IPS DF 6.9 (cell line): Measurements from ENCODE around the gene SLC22A16.

Experiments
- DNase-seq: peaks from one replicate; pipeline ENCODE4 v3.0.0-alpha.2; 2013; ENCODE audit warnings: low read depth, low spot score
- H3K27ac ChIP-seq: one replicate; pipeline ENCODE4 v1.5.1; 2013; ENCODE audit warnings: low read length, control low read depth
- H3K27me3 ChIP-seq: 2 replicates; pipeline ENCODE4 v1.6.1; 2013; ENCODE audit warnings: mild to moderate bottlenecking, low read length; ENCODE audit not compliant: control insufficient read depth, insufficient read depth
- H3K36me3 ChIP-seq: 2 replicates; pipeline ENCODE4 v1.6.1; 2013; ENCODE audit warnings: low read length; ENCODE audit not compliant: control insufficient read depth, insufficient read depth
- H3K4me1 ChIP-seq: 2 replicates; pipeline ENCODE4 v1.6.1; 2013; ENCODE audit warnings: low read length; ENCODE audit not compliant: control insufficient read depth, insufficient read depth
- H3K4me3 ChIP-seq: 2 replicates; pipeline ENCODE4 v1.5.1; 2013; ENCODE audit warnings: mild to moderate bottlenecking, low read length
- H3K9me3 ChIP-seq: 2 replicates; pipeline ENCODE4 v1.6.1; 2013; ENCODE audit warnings: low read length, inconsistent platforms; ENCODE audit not compliant: control insufficient read depth, insufficient read depth
- WGBS: extraction: QIAGEN DNeasy Blood & Tissue Kit; methylation state at CpG from one replicate; pipeline ENCODE4 v1.1.7; 2013; ENCODE audit warnings: mixed read lengths, missing lambda C conversion rate; ENCODE audit not compliant: insufficient read length, insufficient coverage; 5-methylcytosine and 5-hydroxymethylcytosine counted together

Gene SLC22A16

GRCh38 chr6:110448846-110449540 is 27.4 kb downstream of the SLC22A16 start:
- no peak for DNase-seq
- Histone ChIP-seq H3K9me3 (0 out of 2 replicates have a peak, but pooled peaks cover 1% of the 10 kb centered on the region), H3K4me1 (no peaks in the 10 kb centered on the region), H3K27ac (no peak overlapping the region), H3K27me3 (no peaks in the 10 kb centered on the region), H3K4me3 (no peak overlapping the region), H3K36me3 (no peaks in the 10 kb centered on the region)
- WGBS = no CpG with 5 or more reads among the region's 4 CpGs

GRCh38 chr6:110447761-110448160 is 28.7 kb downstream of the SLC22A16 start:
- Histone ChIP-seq H3K27me3 (no peaks in the 10 kb centered on the region), H3K4me1 (no peaks in the 10 kb centered on the region), H3K9me3 (no peaks in the 10 kb centered on the region), H3K27ac (no peak overlapping the region), H3K36me3 (no peaks in the 10 kb centered on the region), H3K4me3 (no peak overlapping the region)
- no peak for DNase-seq
- no CpG with 5 or more reads among the region's 3 CpGs for WGBS

- Histone ChIP-seq H3K36me3 (no peaks in the 10 kb centered on the region), H3K27me3 (no peaks in the 10 kb centered on the region), H3K9me3 (no peaks in the 10 kb centered on the region), H3K4me1 (no peaks in the 10 kb centered on the region), H3K27ac (no peak overlapping the region), H3K4me3 (no peak overlapping the region)
- no peak for DNase-seq
- no CpG with 5 or more reads among the region's 4 CpGs for WGBS
These were observed 30.0 kb downstream of the SLC22A16 start for GRCh38 chr6:110446405-110446804.

- Histone ChIP-seq H3K36me3 (no peaks in the 10 kb centered on the region), H3K27ac (no peak overlapping the region), H3K9me3 (no peaks in the 10 kb centered on the region), H3K27me3 (no peaks in the 10 kb centered on the region), H3K4me1 (no peaks in the 10 kb centered on the region), H3K4me3 (no peak overlapping the region)
- no CpG with 5 or more reads among the region's 4 CpGs for WGBS
- DNase-seq = no peak
These were observed 36.4 kb downstream of the SLC22A16 start for GRCh38 chr6:110440026-110440425.

GRCh38 chr6:110439356-110439755 is 37.1 kb downstream of the SLC22A16 start:
- H3K4me3 ChIP-seq = no peak overlapping the region
- DNase-seq = no peak
- no CpG with 5 or more reads among the region's 5 CpGs for WGBS
- no peaks in the 10 kb centered on the region for H3K9me3 ChIP-seq
- no peaks in the 10 kb centered on the region for H3K4me1 ChIP-seq
- no peaks in the 10 kb centered on the region for H3K27me3 ChIP-seq
- H3K27ac ChIP-seq = no peak overlapping the region
- H3K36me3 ChIP-seq = no peaks in the 10 kb centered on the region

GRCh38 chr6:110434961-110435602 is 41.3 kb downstream of the SLC22A16 start:
- H3K36me3 ChIP-seq = no peaks in the 10 kb centered on the region
- H3K4me3 ChIP-seq = no peak overlapping the region
- 0 out of 2 replicates have a peak, but pooled peaks cover 3% of the 10 kb centered on the region for H3K4me1 ChIP-seq
- no peaks in the 10 kb centered on the region for H3K9me3 ChIP-seq
- H3K27ac ChIP-seq = no peak overlapping the region
- no peaks in the 10 kb centered on the region for H3K27me3 ChIP-seq
- WGBS = no CpG with 5 or more reads among the region's 7 CpGs
- DNase-seq = no peak

- no peaks in the 10 kb centered on the region for H3K27me3 ChIP-seq
- no peaks in the 10 kb centered on the region for H3K9me3 ChIP-seq
- WGBS = no CpG with 5 or more reads among the region's 3 CpGs
- 0 out of 2 replicates have a peak, but pooled peaks cover 3% of the 10 kb centered on the region for H3K4me1 ChIP-seq
- DNase-seq = no peak
- H3K27ac ChIP-seq = no peak overlapping the region
- no peaks in the 10 kb centered on the region for H3K36me3 ChIP-seq
- H3K4me3 ChIP-seq = no peak overlapping the region
These were observed 44.0 kb downstream of the SLC22A16 start for GRCh38 chr6:110432285-110432900.

- H3K27me3 ChIP-seq = no peaks in the 10 kb centered on the region
- H3K36me3 ChIP-seq = no peaks in the 10 kb centered on the region
- H3K27ac ChIP-seq = no peak overlapping the region
- H3K9me3 ChIP-seq = no peaks in the 10 kb centered on the region
- WGBS = no CpG with 5 or more reads among the region's 4 CpGs
- H3K4me1 ChIP-seq = 0 out of 2 replicates have a peak, but pooled peaks cover 3% of the 10 kb centered on the region
- H3K4me3 ChIP-seq = no peak overlapping the region
- DNase-seq = no peak
These were observed 45.7 kb downstream of the SLC22A16 start for GRCh38 chr6:110430741-110431140.

GRCh38 chr6:110430236-110430635 is 46.2 kb downstream of the SLC22A16 start:
- H3K27ac ChIP-seq = no peak overlapping the region
- no peaks in the 10 kb centered on the region for H3K27me3 ChIP-seq
- no peaks in the 10 kb centered on the region for H3K36me3 ChIP-seq
- H3K4me3 ChIP-seq = no peak overlapping the region
- 0 out of 2 replicates have a peak, but pooled peaks cover 3% of the 10 kb centered on the region for H3K4me1 ChIP-seq
- H3K9me3 ChIP-seq = no peaks in the 10 kb centered on the region
- no peak for DNase-seq
- WGBS = no CpG with 5 or more reads among the region's 5 CpGs

GRCh38 chr6:110428153-110428552 is 48.3 kb downstream of the SLC22A16 start:
- WGBS = no CpG with 5 or more reads among the region's 2 CpGs

More at GRCh38 chr6:110428153-110428552, 48.3 kb downstream of the SLC22A16 start:
- H3K4me3 ChIP-seq = no peak overlapping the region
- H3K27ac ChIP-seq = no peak overlapping the region
- H3K9me3 ChIP-seq = no peaks in the 10 kb centered on the region
- no peak for DNase-seq
- no peaks in the 10 kb centered on the region for H3K36me3 ChIP-seq
- H3K4me1 ChIP-seq = 0 out of 2 replicates have a peak, but pooled peaks cover 3% of the 10 kb centered on the region
- H3K27me3 ChIP-seq = no peaks in the 10 kb centered on the region
